ENCODE results near the gene UGT3A2. TPM values are rescaled to one million over a fixed set of nuclear protein-coding genes. Genes with fewer than 3 reads are reported as not detected.

The UGT3A2 gene
- total and polyA plus RNA-seq, 2 experiments from 2014 or later: 17.2 to 27.0 TPM

GRCh38 chr5:36055984-36056383 is 10.7 kb downstream of the UGT3A2 start:
- Mint-ChIP-seq H3K4me1 (no peaks in the 10 kb centered on the region), H3K27me3 (ENCODE audit: insufficient read depth, low read depth, poor library complexity) (no peaks in the 10 kb centered on the region), H3K4me3 (no peak overlapping the region), H3K36me3 (ENCODE audit: low read depth) (no peaks in the 10 kb centered on the region; the same call in 2 of the 3 replicates), H3K9me3 (no peaks in the 10 kb centered on the region), H3K27ac (no peak overlapping the region)
- no peaks in the 10 kb centered on the region for H3K27me3 ChIP-seq (ENCODE audit: insufficient read depth)
- no peaks in the 10 kb centered on the region; the same call in 1 of the 2 replicates for H4K20me1 ChIP-seq (replicated peaks; ENCODE audit: insufficient read depth)
- H3K4me3 ChIP-seq: no peak overlapping the region
- H3K4me2 ChIP-seq: no peak overlapping the region
- ATAC-seq (no peak), DNase-seq (ENCODE audit: low spot score) (no peak)
- no peak for TF ChIP-seq CREB1 (CRISPR knock-in tag; IDR thresholded peaks at IDR 0.05; ENCODE audit: low read depth)
- TF ChIP-seq JUNB (IDR thresholded peaks at IDR 0.05; ENCODE audit: unreplicated experiment): no peak
- TF ChIP-seq EZH2 (IDR thresholded peaks at IDR 0.05; ENCODE audit: low read depth, unreplicated experiment): no peak
- TF ChIP-seq EZH2phosphoT487 (IDR thresholded peaks at IDR 0.05; ENCODE audit: unreplicated experiment): no peak
- TF ChIP-seq STAT1 (IDR thresholded peaks at IDR 0.05; ENCODE audit: unreplicated experiment): no peak
- H2AFZ ChIP-seq: no peak overlapping the region
- no peaks in the 10 kb centered on the region for H3K9me2 ChIP-seq (ENCODE audit: insufficient read depth)
- H3K36me3 ChIP-seq (ENCODE audit: insufficient read depth): no peaks in the 10 kb centered on the region
- no peak overlapping the region for H3K27ac ChIP-seq (ENCODE audit: low read depth)
- no peaks in the 10 kb centered on the region for H3K79me2 ChIP-seq (replicated peaks; ENCODE audit: insufficient read depth)
- H3F3A ChIP-seq (replicated peaks; ENCODE audit: low read depth): no peaks in the 10 kb centered on the region
- H3K4me1 ChIP-seq (ENCODE audit: insufficient read depth): no peaks in the 10 kb centered on the region

- Mint-ChIP-seq H3K4me1 (no peaks in the 10 kb centered on the region), H3K9me3 (no peaks in the 10 kb centered on the region), H3K27ac (no peak overlapping the region), H3K4me3 (no peak overlapping the region), H3K27me3 (ENCODE audit: insufficient read depth, low read depth, poor library complexity) (no peaks in the 10 kb centered on the region), H3K36me3 (ENCODE audit: low read depth) (0 out of 3 replicates have a peak, but pooled peaks cover under 1% of the 10 kb centered on the region)
- no peak overlapping the region for H3K4me2 ChIP-seq
- H2AFZ ChIP-seq: no peak overlapping the region
- no peaks in the 10 kb centered on the region for H3F3A ChIP-seq (replicated peaks; ENCODE audit: low read depth)
- H3K4me1 ChIP-seq (ENCODE audit: insufficient read depth): no peaks in the 10 kb centered on the region
- H3K36me3 ChIP-seq (ENCODE audit: insufficient read depth): no peaks in the 10 kb centered on the region
- no peak overlapping the region for H3K27ac ChIP-seq (ENCODE audit: low read depth)
- no peak for ATAC-seq
- H3K9me2 ChIP-seq (ENCODE audit: insufficient read depth): no peaks in the 10 kb centered on the region
- H3K4me3 ChIP-seq: no peak overlapping the region
- peaks cover 3% of the 10 kb centered on the region; the same call in 1 of the 2 replicates for H4K20me1 ChIP-seq (replicated peaks; ENCODE audit: insufficient read depth)
- H3K27me3 ChIP-seq (ENCODE audit: insufficient read depth): no peaks in the 10 kb centered on the region
- DNase-seq (ENCODE audit: low spot score): no peak
- TF ChIP-seq CREB1 (CRISPR knock-in tag; IDR thresholded peaks at IDR 0.05; ENCODE audit: low read depth): no peak
- no peak for TF ChIP-seq ZNF114 (CRISPR knock-in tag; IDR thresholded peaks at IDR 0.05)
- no peak for TF ChIP-seq ZNF331 (CRISPR knock-in tag; IDR thresholded peaks at IDR 0.05; ENCODE audit: low read depth)
- TF ChIP-seq, protein P1, sequence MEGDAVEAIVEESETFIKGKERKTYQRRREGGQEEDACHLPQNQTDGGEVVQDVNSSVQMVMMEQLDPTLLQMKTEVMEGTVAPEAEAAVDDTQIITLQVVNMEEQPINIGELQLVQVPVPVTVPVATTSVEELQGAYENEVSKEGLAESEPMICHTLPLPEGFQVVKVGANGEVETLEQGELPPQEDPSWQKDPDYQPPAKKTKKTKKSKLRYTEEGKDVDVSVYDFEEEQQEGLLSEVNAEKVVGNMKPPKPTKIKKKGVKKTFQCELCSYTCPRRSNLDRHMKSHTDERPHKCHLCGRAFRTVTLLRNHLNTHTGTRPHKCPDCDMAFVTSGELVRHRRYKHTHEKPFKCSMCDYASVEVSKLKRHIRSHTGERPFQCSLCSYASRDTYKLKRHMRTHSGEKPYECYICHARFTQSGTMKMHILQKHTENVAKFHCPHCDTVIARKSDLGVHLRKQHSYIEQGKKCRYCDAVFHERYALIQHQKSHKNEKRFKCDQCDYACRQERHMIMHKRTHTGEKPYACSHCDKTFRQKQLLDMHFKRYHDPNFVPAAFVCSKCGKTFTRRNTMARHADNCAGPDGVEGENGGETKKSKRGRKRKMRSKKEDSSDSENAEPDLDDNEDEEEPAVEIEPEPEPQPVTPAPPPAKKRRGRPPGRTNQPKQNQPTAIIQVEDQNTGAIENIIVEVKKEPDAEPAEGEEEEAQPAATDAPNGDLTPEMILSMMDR (conservative IDR thresholded peaks at IDR 0.05; ENCODE audit: low read depth in 2 of 2): no peak
- no peak for TF ChIP-seq EZH2 (IDR thresholded peaks at IDR 0.05; ENCODE audit: low read depth, unreplicated experiment)
- TF ChIP-seq, protein P2, sequence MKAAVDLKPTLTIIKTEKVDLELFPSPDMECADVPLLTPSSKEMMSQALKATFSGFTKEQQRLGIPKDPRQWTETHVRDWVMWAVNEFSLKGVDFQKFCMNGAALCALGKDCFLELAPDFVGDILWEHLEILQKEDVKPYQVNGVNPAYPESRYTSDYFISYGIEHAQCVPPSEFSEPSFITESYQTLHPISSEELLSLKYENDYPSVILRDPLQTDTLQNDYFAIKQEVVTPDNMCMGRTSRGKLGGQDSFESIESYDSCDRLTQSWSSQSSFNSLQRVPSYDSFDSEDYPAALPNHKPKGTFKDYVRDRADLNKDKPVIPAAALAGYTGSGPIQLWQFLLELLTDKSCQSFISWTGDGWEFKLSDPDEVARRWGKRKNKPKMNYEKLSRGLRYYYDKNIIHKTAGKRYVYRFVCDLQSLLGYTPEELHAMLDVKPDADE (IDR thresholded peaks at IDR 0.05): no peak
- TF ChIP-seq NANOG (IDR thresholded peaks at IDR 0.05; ENCODE audit: borderline replicate concordance): no peak
- TF ChIP-seq STAT1 (IDR thresholded peaks at IDR 0.05; ENCODE audit: unreplicated experiment): no peak
- TF ChIP-seq, protein P3, sequence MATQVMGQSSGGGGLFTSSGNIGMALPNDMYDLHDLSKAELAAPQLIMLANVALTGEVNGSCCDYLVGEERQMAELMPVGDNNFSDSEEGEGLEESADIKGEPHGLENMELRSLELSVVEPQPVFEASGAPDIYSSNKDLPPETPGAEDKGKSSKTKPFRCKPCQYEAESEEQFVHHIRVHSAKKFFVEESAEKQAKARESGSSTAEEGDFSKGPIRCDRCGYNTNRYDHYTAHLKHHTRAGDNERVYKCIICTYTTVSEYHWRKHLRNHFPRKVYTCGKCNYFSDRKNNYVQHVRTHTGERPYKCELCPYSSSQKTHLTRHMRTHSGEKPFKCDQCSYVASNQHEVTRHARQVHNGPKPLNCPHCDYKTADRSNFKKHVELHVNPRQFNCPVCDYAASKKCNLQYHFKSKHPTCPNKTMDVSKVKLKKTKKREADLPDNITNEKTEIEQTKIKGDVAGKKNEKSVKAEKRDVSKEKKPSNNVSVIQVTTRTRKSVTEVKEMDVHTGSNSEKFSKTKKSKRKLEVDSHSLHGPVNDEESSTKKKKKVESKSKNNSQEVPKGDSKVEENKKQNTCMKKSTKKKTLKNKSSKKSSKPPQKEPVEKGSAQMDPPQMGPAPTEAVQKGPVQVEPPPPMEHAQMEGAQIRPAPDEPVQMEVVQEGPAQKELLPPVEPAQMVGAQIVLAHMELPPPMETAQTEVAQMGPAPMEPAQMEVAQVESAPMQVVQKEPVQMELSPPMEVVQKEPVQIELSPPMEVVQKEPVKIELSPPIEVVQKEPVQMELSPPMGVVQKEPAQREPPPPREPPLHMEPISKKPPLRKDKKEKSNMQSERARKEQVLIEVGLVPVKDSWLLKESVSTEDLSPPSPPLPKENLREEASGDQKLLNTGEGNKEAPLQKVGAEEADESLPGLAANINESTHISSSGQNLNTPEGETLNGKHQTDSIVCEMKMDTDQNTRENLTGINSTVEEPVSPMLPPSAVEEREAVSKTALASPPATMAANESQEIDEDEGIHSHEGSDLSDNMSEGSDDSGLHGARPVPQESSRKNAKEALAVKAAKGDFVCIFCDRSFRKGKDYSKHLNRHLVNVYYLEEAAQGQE (IDR thresholded peaks at IDR 0.05; ENCODE audit: unreplicated experiment): no peak
- TF ChIP-seq JUNB (IDR thresholded peaks at IDR 0.05; ENCODE audit: unreplicated experiment): no peak
- TF ChIP-seq POLR2AphosphoS5 (IDR thresholded peaks at IDR 0.05; ENCODE audit: low read depth): no peak
- no peak for TF ChIP-seq EZH2phosphoT487 (IDR thresholded peaks at IDR 0.05; ENCODE audit: unreplicated experiment)
- H3K79me2 ChIP-seq (replicated peaks; ENCODE audit: insufficient read depth): no peaks in the 10 kb centered on the region
Measured at GRCh38 chr5:36054647-36055046, 12.0 kb downstream of the UGT3A2 start.
